Hepatocyte (in vitro differentiated cells): ENCODE data around the gene ENTHD1. TPM values are rescaled to one million over a fixed set of nuclear protein-coding genes. Genes with fewer than 3 reads are reported as not detected.

Experiments
- DNase-seq: peaks from one replicate; pipeline ENCODE4 v3.0.0-alpha.2; 2016; ENCODE audit warnings: low spot score
- H2AFZ ChIP-seq: fragments of 200-600 bp; sonication (generic); 2 replicates; pipeline ENCODE4 v1.6.0; 2016; ENCODE audit warnings: antibody characterized with exemption, mild to moderate bottlenecking
- H3K27ac ChIP-seq: fragments of 200-600 bp; sonication (generic); 2 replicates; pipeline ENCODE4 v1.5.1; 2016; ENCODE audit warnings: mild to moderate bottlenecking
- H3K27me3 ChIP-seq: fragments of 200-600 bp; sonication (generic); 2 replicates; pipeline ENCODE4 v1.6.1; 2016
- H3K36me3 ChIP-seq: fragments of 200-600 bp; sonication (generic); replicated peaks from 2 replicates; pipeline ENCODE4 v1.5.1; 2016; ENCODE audit warnings: low read depth; ENCODE audit not compliant: insufficient read depth
- H3K4me1 ChIP-seq: fragments of 200-600 bp; sonication (generic); 2 replicates; pipeline ENCODE4 v1.5.1; 2016; ENCODE audit warnings: mild to moderate bottlenecking, moderate library complexity; ENCODE audit not compliant: insufficient read depth
- H3K4me2 ChIP-seq: fragments of 200-600 bp; sonication (generic); 2 replicates; pipeline ENCODE4 v1.6.0; 2016
- H3K4me3 ChIP-seq: fragments of 200-600 bp; sonication (generic); 2 replicates; pipeline ENCODE4 v1.5.1; 2016; ENCODE audit warnings: mild to moderate bottlenecking
- H3K79me2 ChIP-seq: fragments of 200-600 bp; sonication (generic); 2 replicates; pipeline ENCODE4 v1.6.0; 2017; ENCODE audit warnings: mild to moderate bottlenecking
- H3K9me2 ChIP-seq: fragments of 200-600 bp; sonication (generic); replicated peaks from 2 replicates; pipeline ENCODE4 v1.6.0; 2017; ENCODE audit warnings: mild to moderate bottlenecking; ENCODE audit not compliant: insufficient read depth
- H3K9me3 ChIP-seq: fragments of 200-600 bp; sonication (generic); 2 replicates; pipeline ENCODE4 v1.5.1; 2016; ENCODE audit warnings: low read depth, mild to moderate bottlenecking
- H4K20me1 ChIP-seq: fragments of 200-600 bp; sonication (generic); 2 replicates; pipeline ENCODE4 v1.6.0; 2016; ENCODE audit warnings: mild to moderate bottlenecking; ENCODE audit not compliant: insufficient read depth, poor library complexity, severe bottlenecking
- CTCF ChIP-seq: fragments of 200-600 bp; sonication (generic); IDR thresholded peaks from 2 replicates; pipeline ENCODE4 v1.5.1; 2016; ENCODE audit warnings: antibody characterized with exemption, mild to moderate bottlenecking; ENCODE audit not compliant: poor library complexity
- EZH2 ChIP-seq: fragments of 200-600 bp; sonication (generic); IDR thresholded peaks from 2 replicates; pipeline ENCODE4 v1.6.1; 2016; ENCODE audit warnings: antibody characterized with exemption, mild to moderate bottlenecking, borderline replicate concordance
- EZH2phosphoT487 ChIP-seq: fragments of 200-600 bp; sonication (generic); IDR thresholded peaks from one replicate; pipeline ENCODE4 v1.6.1; 2018; ENCODE audit warnings: antibody characterized with exemption, mild to moderate bottlenecking, low read depth, moderate library complexity; ENCODE audit not compliant: unreplicated experiment, severe bottlenecking
- WGBS: methylation state at CpG from one replicate; pipeline ENCODE4 v1.1.6; 2016; ENCODE audit warnings: low lambda C conversion rate; ENCODE audit errors: missing lambda C conversion rate; 5-methylcytosine and 5-hydroxymethylcytosine counted together
- polyA plus RNA-seq: library from polyadenylated mRNA; unstranded; fragments of >200 nt; fragmentation: Nextera tagmentation; extraction: Ambion mirVana; gene quantifications from 2 replicates; pipeline ENCODE4 v1.2.1, GENCODE V29; 2016
- total RNA-seq: library from RNA; depleted of rRNA; stranded (reverse); fragments of >200 nt; gene quantifications from 2 replicates; pipeline ENCODE4 v1.2.3, GENCODE V29; 2014

ENTHD1 gene
- total and polyA plus RNA-seq, 2 experiments from 2014 or later: not detected

GRCh38 chr22:39910876-39911613, 17.5 kb upstream of the ENTHD1 start:
- Histone ChIP-seq H3K36me3 (no peaks in the 10 kb centered on the region), H3K27ac (no peak overlapping the region), H4K20me1 (no peaks in the 10 kb centered on the region), H3K4me2 (no peak overlapping the region), H3K9me2 (no peaks in the 10 kb centered on the region), H2AFZ (no peak overlapping the region), H3K4me3 (no peak overlapping the region), H3K27me3 (peaks cover 7% of the 10 kb centered on the region), H3K4me1 (peaks cover 8% of the 10 kb centered on the region), H3K9me3 (no peaks in the 10 kb centered on the region), H3K79me2 (no peaks in the 10 kb centered on the region)
- DNase-seq: no peak
- 81% methylated on average over 9 of the region's 9 CpGs for WGBS
- TF ChIP-seq EZH2 (no peak), CTCF (no peak), EZH2phosphoT487 (no peak)

- Histone ChIP-seq H3K4me1 (peaks cover 2% of the 10 kb centered on the region), H3K4me3 (no peak overlapping the region), H3K27me3 (no peaks in the 10 kb centered on the region), H3K9me3 (no peaks in the 10 kb centered on the region), H3K9me2 (no peaks in the 10 kb centered on the region), H3K27ac (no peak overlapping the region), H3K79me2 (no peaks in the 10 kb centered on the region), H3K4me2 (no peak overlapping the region), H4K20me1 (no peaks in the 10 kb centered on the region), H3K36me3 (no peaks in the 10 kb centered on the region), H2AFZ (no peak overlapping the region)
- no peak for TF ChIP-seq EZH2phosphoT487
- no peak for TF ChIP-seq EZH2
- no peak for TF ChIP-seq CTCF
- DNase-seq: no peak
- 74% methylated on average over 5 of the region's 5 CpGs for WGBS
These were observed 15.2 kb upstream of the ENTHD1 start for GRCh38 chr22:39908737-39909136.

GRCh38 chr22:39908136-39908535, 14.6 kb upstream of the ENTHD1 start:
- TF ChIP-seq CTCF (no peak), EZH2 (no peak), EZH2phosphoT487 (no peak)
- WGBS: 83% methylated on average over 2 of the region's 2 CpGs
- no peak for DNase-seq

More at GRCh38 chr22:39908136-39908535, 14.6 kb upstream of the ENTHD1 start:
- H3K27me3 ChIP-seq: no peaks in the 10 kb centered on the region
- H2AFZ ChIP-seq: no peak overlapping the region
- H3K36me3 ChIP-seq: no peaks in the 10 kb centered on the region
- no peak overlapping the region for H3K4me2 ChIP-seq
- no peak overlapping the region for H3K27ac ChIP-seq
- H3K4me3 ChIP-seq: no peak overlapping the region
- no peaks in the 10 kb centered on the region for H3K4me1 ChIP-seq
- no peaks in the 10 kb centered on the region for H4K20me1 ChIP-seq
- no peaks in the 10 kb centered on the region for H3K79me2 ChIP-seq
- no peaks in the 10 kb centered on the region for H3K9me3 ChIP-seq
- H3K9me2 ChIP-seq: no peaks in the 10 kb centered on the region
